GM21737 (cell line): ENCODE results near the gene PPIH.
"Not testable (repeated sequence)": the region's sequence is repeated elsewhere in the genome, so short reads cannot be mapped to it uniquely, and the experiment has no call there.

Experiments
- ATAC-seq: cut with Tn5 transposase; IDR thresholded peaks from one replicate; pipeline ENCODE4 v1.9.1; 2021; ENCODE audit warnings: mild to moderate bottlenecking, moderate library complexity; ENCODE audit not compliant: unreplicated experiment

The PPIH gene

DNA sequence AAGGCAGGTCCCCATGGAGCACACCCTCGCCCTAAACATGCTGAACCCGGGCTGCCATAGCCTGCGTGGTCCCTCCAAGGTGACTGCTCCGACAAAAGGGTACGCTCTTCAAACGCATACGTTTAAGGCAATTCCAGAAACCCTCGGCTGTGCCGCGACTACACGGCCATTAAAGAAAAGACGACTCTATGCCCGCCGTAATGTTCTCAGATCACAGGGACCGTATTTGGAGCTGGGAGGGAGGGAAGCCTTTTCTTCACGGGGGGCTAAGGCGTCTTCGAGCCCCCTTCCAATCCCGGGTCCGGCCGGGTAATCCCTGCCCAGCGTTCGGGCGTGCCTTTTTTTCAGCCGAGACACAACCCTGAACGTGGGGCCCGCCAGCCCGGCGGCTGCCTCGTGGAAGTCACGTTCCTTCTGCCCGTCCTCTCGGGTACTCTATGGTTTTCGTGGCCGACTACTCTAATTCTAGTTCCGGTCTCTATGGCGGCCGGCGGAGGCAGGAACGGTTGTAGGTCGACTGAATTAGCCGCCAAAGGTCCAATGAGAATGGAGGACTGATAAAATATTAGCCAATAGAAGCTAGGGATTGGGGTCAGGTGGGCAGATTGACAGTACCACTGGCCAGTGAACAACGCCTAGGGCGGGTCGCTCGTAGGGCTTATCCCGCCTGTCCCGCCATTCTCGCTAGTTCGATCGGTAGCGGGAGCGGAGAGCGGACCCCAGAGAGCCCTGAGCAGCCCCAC lies 23.7 kb downstream of the PPIH start, which contains the start of gene YBX1:
TSS of gene YBX1 (plus strand) at position 678 of the 743 bp plus-strand sequence. CDS start 148 bp downstream, outside the sequence.
- ATAC-seq = peak; percentile 86

DNA sequence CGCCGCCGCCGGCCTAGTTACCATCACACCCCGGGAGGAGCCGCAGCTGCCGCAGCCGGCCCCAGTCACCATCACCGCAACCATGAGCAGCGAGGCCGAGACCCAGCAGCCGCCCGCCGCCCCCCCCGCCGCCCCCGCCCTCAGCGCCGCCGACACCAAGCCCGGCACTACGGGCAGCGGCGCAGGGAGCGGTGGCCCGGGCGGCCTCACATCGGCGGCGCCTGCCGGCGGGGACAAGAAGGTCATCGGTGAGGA lies 24.2 kb downstream of the PPIH start:
- peak; percentile 17 for ATAC-seq

DNA sequence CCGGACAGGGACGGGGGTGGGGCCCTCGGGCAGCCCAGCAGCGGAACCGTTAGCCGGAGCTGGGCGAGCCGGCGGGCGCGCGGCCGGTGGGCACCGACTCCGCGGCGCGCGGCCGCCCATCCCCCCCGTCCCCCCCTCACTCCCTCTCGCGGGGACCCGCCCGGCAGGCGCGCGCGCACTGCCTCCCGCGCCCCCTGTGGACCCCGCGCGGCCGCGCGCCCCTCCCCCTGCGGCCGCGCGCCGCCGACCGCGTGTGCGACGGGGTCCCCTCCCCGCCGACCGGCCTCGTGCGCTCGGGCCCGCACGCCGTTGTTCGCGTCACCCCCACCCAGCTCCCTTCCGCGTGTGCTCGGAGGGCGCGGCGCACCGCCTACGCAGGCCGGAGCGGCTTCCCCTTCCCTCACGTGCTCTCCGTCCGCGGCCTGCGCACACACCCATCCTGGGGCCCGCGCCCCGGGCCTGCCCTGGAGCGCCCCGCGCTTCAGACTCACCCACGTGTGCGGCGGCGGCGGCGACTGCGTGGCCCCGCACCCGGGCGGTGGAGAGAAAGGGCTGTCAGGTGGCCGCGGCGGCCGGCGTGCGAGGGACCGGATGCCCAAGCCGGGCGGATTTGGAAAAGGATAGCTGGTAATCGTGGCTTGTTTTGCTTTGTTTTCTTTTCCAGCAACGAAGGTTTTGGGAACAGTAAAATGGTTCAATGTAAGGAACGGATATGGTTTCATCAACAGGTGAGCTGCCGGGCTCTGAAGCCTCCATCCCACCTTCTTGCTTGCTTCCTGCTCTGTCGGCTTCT lies 24.7 kb downstream of the PPIH start:
- ATAC-seq = peak; percentile 44

DNA sequence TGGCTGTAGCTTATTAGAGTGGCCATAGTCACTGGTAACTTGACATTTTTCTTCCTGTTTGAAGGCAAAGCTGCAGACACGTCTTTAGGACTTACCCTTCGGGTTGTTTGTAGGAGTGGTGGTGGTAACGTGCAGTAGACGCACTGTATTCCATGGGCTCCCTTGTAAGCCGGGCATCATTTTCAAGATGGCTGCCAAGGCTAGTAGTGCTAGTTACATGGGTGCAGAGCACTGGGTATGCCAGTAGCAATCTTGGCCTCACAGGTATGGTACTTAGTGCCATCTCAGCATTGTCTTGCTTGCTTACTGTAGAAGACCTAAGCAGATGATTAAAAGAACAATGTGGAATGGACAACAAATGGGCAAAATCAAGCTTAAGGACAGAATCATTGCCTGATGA lies 25.9 kb downstream of the PPIH start:
- ATAC-seq = no peak

DNA sequence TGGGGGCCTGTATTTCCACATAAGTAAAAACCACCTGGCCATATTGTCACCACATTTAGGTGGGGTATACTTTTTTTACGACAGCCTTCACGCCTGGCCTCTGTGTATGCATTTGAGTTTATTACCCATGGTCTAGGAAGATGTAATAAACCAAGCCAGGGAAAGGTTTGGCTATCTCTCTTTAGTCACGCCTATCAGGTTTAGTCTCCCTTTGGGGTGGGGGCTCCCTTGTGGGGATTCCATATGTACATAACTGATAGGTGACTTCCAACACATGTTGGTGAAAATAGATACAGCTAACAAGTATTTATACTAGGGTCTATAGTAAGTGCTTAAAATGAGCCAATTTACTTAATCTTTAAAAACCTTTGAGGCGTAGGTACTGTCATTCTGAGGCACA lies 28.2 kb downstream of the PPIH start:
- ATAC-seq = no peak

DNA sequence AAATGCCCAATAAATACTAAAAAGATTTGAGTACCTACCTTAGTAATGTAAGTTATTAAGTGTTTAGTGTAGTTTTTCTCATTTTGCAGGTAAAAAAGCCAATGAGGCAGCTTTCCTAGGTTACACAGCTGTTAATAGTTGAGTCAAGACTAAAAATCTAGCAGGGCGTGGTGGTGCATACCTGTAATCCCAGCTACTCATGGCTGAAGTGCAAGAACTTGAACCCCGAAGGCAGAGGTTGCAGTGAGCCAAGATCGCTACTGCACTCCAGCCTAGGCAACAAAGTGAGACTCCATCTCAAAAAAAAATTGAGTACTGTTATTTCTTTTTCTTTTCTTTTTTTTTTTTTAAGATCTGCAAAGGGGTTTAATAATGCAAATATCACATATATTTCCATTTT lies 31.7 kb downstream of the PPIH start:
- no peak for ATAC-seq

DNA sequence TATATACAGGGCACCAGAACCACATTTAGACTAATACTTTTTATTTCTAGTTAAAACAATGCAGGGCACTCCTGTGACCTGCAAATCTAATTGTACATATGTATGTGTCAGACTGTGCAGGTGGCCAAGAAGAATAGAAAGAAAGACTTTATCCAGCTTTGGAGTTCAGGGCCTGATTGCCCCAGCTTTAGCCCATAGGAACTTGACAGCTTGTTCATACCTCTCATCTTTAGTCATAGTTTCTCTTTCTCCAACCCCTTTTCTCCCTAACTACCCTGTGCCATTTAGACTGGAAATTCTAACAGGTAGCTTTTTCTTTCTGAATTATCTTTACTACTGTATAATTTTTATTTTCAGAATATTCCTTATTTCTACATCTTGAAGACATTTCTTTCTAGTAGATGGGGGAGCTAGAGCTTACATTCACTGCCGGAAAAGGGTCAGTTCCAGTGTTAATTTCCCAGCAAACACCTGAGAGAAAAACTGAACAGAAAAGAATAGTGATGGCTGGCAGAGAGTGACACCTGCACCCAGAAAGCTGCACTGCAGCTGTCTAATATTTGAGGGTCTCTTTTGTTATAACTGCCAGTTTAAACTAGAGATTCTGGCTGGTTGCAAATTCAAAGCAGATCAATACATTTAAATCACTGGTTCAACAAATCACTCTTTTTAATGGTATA lies 32.4 kb downstream of the PPIH start:
- ATAC-seq = no peak

DNA sequence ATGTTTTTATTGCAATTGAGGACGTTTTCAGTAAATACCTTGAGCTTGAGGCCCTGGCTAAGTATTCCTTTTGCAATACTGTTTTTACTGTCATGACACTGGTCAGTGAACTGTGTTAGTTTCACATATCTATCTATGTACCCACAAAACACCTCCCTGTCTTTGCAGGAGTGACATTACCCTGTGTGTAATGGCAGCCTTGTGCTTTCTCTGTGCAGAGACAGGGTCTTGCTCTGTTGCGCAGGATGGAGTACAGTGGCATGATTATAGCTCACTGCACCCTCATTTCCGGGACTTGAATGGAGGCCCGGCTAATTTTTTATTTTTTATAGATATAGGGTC lies 32.9 kb downstream of the PPIH start:
- ATAC-seq = no peak

DNA sequence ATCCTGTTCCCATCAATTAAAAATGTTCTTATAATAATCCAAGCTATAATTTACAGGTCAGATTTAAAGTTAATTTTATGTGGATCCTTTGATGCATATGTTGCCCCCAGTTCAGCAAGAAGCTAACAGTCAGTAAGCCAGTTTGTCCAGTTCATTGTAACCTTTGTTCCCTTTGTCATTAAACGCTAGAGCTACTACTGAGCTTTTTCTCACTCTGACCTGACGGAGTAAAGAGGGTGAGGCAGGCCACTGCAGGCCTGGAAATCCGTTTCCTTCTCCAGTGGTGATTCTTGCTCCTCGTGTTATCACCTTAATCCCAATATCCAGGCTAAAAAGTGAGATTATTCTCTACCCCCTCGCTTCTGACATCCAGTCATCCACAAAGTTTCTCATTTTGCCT lies 34.2 kb downstream of the PPIH start:
- no peak for ATAC-seq

DNA sequence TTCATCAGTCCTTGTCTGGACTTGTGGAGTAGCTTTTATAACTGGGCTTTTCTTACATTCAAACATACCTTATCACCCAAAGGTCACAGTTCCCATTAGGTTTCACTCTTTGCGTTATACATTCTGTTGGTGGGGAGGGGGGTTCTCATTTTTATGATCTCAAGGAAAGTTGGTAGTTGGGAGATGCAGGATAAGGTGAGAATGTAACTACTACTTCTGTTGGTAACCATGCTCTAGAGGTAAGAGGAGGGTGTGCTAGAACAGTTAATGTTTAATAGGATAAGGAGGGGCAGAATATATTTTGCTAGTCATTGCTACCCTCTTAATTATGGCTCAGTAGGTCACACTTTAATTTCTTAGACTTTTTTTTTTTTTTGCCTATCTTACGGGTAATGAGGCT lies 34.7 kb downstream of the PPIH start:
- no peak for ATAC-seq

DNA sequence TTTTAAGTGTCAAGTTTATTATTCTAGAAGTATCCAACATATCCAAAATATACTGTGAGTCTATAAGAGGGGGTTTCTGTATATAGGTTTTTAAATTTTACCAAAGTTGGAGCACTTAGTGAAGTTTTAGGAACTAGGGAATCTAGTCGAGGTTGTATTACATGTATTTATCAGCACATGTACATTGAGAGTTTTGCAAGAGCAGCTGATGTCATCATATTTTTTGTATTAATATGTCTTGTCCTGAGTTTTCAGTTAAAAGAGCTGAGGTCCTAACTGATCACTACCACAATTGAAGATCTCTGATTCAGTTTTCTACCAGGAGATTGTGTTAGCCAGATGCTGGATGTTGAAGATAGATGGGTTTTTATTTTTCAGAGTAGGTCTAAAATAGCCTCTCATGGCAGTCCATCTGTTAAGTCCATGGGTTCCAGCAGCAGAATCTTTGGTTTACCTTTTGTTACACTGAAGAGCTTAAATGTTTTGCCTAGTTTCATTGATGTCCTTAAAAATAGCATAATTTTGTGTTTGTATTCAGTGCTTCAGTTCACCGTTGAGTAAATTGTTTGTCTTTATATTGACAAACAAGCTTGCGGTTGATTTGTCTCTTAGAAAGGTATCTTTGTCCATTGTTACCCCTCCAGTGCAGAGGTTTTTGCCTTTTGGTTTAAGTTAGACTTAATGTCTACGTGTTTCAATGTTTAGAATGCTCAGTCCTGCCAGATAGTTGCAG lies 40.0 kb downstream of the PPIH start:
- ATAC-seq = no peak

DNA sequence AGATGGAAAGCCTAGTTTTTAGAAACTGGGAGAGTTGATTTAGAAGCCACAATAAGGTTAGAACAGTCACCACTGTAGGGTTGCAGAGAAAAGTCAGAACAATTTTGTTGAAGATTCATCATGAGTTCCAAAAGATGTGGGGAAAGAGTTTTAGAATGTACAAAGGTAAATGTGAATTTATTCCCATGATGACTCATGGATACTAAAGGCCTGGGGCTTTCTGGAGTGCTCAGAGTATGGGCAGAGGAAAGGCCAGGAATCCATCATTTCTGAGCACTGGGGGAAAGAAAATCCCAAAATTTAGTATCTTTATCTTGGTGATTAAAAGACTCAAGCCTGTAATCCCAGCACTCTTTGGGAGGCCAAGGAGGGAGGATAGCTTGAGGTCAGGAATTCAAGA lies 41.8 kb downstream of the PPIH start:
- no peak for ATAC-seq

DNA sequence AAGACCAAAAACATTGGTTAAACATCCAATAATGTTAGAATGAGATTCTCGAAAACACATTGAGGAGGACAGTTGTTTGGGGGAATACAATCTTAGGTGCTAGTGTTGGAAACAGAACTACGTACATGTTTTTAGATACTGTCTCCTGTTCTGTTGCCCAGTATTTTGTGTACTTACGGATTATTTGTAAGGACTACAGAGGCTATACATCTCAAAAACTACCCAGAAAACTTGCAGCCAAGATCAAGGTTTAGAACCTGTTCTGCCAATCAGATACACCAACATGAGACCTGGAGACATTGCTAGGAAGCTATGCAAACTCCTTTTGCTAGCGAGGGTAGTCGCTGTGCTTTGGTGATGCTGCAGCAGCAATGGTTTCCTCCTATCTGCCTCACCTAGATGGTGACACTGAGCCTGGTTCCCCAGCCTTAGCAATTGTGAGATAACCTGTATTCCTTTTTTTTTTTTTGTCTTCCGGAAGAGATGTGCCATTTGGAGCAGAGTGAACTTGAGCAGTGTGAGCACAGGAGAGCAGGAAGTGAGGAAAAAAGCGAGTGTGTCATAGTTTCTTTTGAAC lies 45.8 kb downstream of the PPIH start:
- no peak for ATAC-seq

DNA sequence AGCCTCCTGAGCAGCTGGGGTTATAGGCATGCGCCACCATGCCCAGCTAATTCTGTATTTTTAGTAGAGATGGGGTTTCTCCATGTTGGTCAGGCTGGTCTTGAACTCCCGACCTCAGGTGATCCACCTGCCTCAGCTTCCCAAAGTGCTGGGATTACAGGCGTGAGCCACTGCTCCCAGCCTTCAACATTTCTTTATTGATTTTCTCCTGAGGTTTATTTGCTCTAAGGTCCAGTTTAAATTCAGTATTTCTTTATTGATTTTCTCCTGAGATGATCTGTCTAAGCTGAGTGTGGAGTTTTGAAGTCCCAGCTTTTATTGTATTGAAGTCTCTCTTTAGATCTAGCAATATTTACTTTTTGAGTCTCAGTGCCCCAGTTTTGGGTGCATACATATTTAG lies 54.6 kb downstream of the PPIH start:
- ATAC-seq = not testable (repeated sequence)

DNA sequence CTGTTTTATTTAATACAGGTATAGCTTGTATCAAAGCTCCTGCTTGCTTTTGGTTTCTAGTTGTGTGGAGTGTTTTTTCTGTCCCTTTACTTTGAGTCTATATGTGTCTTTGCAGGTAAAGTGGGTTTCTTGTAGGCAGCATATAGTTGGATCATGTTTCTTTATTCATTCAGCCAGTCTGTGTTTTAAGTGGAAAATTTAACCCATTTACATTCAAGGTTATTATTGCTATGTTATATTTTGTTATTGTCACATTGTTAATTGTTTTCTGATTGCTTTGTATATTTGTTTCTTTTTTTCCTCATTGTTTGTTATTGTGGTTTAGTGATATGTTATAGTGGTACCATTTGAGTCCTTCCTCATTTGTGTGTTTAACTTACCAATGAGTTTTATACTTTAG lies 55.1 kb downstream of the PPIH start:
- ATAC-seq = no peak

DNA sequence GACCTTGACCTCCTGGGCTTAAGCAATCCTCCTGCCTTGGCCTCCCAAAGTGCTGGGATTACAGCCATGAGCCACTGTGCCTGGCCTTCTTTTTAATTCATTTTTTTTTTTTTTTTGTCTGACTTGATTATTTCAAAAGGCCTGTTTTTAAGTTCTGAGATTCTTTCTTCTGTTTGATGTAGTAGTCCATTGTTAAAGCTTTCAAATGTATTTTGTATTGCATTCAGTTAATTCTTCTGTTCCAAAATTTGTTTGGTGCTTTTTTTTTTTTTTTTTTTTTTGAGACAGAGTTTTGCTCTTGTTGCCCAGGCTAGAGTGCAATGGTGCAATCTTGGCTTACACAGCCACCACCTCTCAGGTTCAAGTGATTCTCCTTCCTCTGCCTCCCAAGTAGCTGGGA lies 56.2 kb downstream of the PPIH start:
- ATAC-seq = not testable (repeated sequence)

DNA sequence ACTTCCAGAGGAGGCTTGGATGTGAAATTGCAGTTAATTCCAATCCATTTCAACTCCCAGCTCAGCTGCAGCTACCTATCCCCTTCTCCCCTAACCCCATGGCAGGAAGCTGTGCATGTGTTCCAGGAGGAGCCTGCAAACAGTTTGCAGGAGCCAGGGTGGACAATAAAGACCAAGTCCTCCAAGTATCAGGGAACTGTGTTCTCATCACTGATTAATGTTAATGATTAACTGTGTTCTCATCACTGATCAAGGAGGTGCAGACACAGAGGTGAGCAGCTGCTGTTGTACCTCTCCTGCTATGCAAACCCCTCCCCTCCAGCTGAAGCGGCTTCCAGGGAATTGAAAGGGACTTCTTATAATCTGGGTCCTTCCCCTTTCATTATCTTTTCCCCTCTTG lies 62.6 kb downstream of the PPIH start:
- ATAC-seq = no peak

DNA sequence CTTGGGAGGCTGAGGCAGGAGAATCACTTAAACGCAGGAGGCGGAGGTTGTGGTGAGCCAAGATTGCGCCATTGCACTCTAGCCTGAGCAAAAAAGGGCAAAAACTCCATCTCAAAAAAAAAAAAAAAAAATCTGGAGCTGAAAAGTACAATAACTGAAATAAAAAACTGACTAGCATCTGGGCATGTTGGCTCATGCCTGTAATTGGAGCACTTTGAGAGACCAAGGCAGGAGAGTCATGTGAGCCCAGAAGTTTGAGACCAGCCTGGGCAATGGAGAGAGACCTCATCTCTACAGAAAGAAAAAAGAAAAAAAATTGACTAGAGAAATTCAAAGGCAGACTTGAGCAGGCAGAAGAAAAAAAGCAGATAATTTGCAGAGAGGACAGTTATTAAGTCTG lies 63.7 kb downstream of the PPIH start:
- no peak for ATAC-seq

DNA sequence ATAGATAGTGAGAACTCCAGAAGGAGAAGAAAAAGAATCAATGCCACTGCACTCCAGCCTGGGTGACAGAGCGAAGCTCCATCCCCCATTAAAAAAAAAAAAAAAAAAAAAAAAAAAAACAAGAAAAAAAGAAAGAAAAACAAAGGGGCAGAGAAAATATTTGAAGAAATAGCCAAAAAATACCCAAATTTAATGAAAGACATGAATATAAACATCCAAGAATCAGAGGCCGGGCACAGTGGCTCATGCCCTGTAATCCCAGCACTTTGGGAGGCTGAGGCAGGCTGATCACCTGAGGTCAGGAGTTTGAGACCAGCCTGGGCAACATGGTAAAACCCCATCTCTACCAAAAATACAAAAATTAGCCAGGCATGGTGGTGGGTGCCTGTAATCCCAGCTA lies 64.2 kb downstream of the PPIH start:
- ATAC-seq = not testable (repeated sequence)

DNA sequence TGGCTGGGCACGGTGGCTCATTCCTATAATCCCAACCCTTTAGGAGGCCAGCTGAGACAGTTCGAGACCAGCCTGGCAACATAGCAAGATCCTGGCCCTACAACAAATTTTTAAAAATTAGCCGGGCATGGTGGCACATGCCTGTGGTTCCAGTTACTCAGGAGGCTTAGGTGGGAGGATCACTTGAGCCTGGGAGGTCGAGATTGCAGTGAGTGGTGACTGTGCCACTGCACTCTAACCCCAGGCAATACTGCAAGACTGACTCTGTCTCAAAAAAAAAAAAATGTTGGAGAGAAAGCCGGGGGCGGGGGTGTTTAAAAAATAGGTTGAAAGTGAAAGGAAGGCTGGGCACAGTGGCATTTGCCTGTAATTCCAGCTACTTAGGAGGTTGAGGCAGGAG lies 65.3 kb downstream of the PPIH start:
- no peak for ATAC-seq

DNA sequence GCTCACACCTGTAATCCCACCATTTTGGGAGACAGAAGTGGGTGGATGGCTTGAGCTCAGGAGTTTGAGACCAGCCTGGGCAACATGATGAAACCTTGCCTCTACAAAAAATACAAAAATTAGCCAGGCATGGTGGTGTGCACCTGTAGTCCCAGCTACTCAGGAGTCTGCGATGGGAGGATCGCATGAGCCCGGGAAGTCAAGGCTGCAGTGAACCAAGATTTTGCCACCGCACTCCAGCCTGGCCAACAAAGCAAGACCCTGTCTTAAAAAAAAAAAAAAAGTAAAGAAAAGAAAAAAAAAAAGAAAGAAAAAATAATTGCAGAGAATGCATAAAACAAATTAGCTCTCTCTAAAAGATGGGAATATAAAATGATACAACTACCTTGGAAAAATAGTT lies 67.6 kb downstream of the PPIH start:
- ATAC-seq = not testable (repeated sequence)
